GM12878 (cell line): ENCODE results near the gene ZNF667. TPM values are rescaled to one million over a fixed set of nuclear protein-coding genes. Genes with fewer than 3 reads are reported as not detected.

Experiments
- polyA plus RNA-seq, 11 experiments: library from polyadenylated mRNA; depleted of rRNA in 4 of 11; unstranded in 6 of 11; stranded (reverse) in 5 of 11; fragments of >200 nt; fragmentation: Nextera tagmentation in 4 of 11; fragmentation: Illumina TruSeq in 1 of 11; extraction: Ambion mirVana in 4 of 11; extraction: Trizol in 1 of 11; gene quantifications; 1 replicate in 1 of 11; 2 replicates in 10 of 11; pipeline versions ENCODE4 v1.2.1 to v1.2.3, GENCODE V29; 2011 to 2016; ENCODE audit warnings: inconsistent platforms in 2 of 11, missing spikeins in 2 of 11, low read depth in 1 of 11
- total RNA-seq, 4 experiments: library from RNA; depleted of rRNA in 3 of 4; stranded (reverse); fragments of >200 nt in 3 of 4; fragmentation: Illumina TruSeq in 1 of 4; extraction: Trizol in 1 of 4; gene quantifications; 2 replicates each; pipeline versions ENCODE4 v1.2.1 to v1.2.3, GENCODE V29; 2013 to 2021

Gene ZNF667
- total and polyA plus RNA-seq, 10 of the 15 experiments (the other 5 are each of a cell fraction or from before 2014, with no cell fraction given): 0.10 TPM; not detected in 9

Other genes starting within 250 kb of the ZNF667 start
Only the 7 nearest of the 10 such genes appear.
- gene ZSCAN5A, start 162.5 kb downstream of the ZNF667 start, total RNA-seq (2014; rRNA removed): 7.1 and 7.3 TPM in 2 replicates
- gene ZSCAN5A, start 162.5 kb downstream of the ZNF667 start, total RNA-seq (2014; rRNA removed; fragmentation: Illumina TruSeq; extraction: Trizol): 6.1 and 8.7 TPM in 2 replicates
- gene ZSCAN5A, start 162.5 kb downstream of the ZNF667 start, total RNA-seq (2021): 7.9 and 10.7 TPM in 2 replicates
- gene ZSCAN5A, start 162.5 kb downstream of the ZNF667 start, polyA plus RNA-seq (2011; rRNA removed): 9.0 and 12.0 TPM in 2 replicates
- 4.8 and 11.8 TPM in 2 replicates for gene ZSCAN5A, start 162.5 kb downstream of the ZNF667 start, polyA plus RNA-seq (2014; fragmentation: Illumina TruSeq; extraction: Trizol)
- gene ZSCAN5A, start 162.5 kb downstream of the ZNF667 start, polyA plus RNA-seq (2014; fragmentation: Nextera tagmentation; extraction: Ambion mirVana): 1 to 10 TPM; 5.5 to 6.6 TPM
- 7.9 and 8.8 TPM in 2 replicates for gene ZSCAN5A, start 162.5 kb downstream of the ZNF667 start, polyA plus RNA-seq (2014; rRNA removed)
- gene ZSCAN5A, start 162.5 kb downstream of the ZNF667 start, polyA plus RNA-seq (2016; fragmentation: Nextera tagmentation; extraction: Ambion mirVana): 10 to 100 TPM in 1 of 2 experiments, 1 to 10 TPM in 1; 9.5 to 11.8 TPM
- gene ZNF582, start 83.8 kb downstream of the ZNF667 start, total RNA-seq (2014; rRNA removed): 0.38 and 0.85 TPM in 2 replicates
- 0.32 and 0.76 TPM in 2 replicates for gene ZNF582, start 83.8 kb downstream of the ZNF667 start, total RNA-seq (2014; rRNA removed; fragmentation: Illumina TruSeq; extraction: Trizol)
- 0.44 and 0.90 TPM in 2 replicates for gene ZNF582, start 83.8 kb downstream of the ZNF667 start, total RNA-seq (2021)
- gene ZNF582, start 83.8 kb downstream of the ZNF667 start, polyA plus RNA-seq (2011; rRNA removed): 0.73 and 0.88 TPM in 2 replicates
- gene ZNF582, start 83.8 kb downstream of the ZNF667 start, polyA plus RNA-seq (2014; fragmentation: Illumina TruSeq; extraction: Trizol): 0.60 and 1.1 TPM in 2 replicates
- gene ZNF582, start 83.8 kb downstream of the ZNF667 start, polyA plus RNA-seq (2014; fragmentation: Nextera tagmentation; extraction: Ambion mirVana): under 1 TPM in 1 of 2 experiments, not detected in 1; 0.37 TPM
- gene ZNF582, start 83.8 kb downstream of the ZNF667 start, polyA plus RNA-seq (2014; rRNA removed): 0.58 and 1.4 TPM in 2 replicates
- gene ZNF582, start 83.8 kb downstream of the ZNF667 start, polyA plus RNA-seq (2016; fragmentation: Nextera tagmentation; extraction: Ambion mirVana): 1 to 10 TPM; 1.3 to 1.4 TPM
- gene ZNF583, start 73.0 kb downstream of the ZNF667 start, total RNA-seq (2014; rRNA removed): 1.0 and 1.2 TPM in 2 replicates
- gene ZNF583, start 73.0 kb downstream of the ZNF667 start, total RNA-seq (2014; rRNA removed; fragmentation: Illumina TruSeq; extraction: Trizol): 2.4 and 3.1 TPM in 2 replicates
- 1.6 and 1.8 TPM in 2 replicates for gene ZNF583, start 73.0 kb downstream of the ZNF667 start, total RNA-seq (2021)
- gene ZNF583, start 73.0 kb downstream of the ZNF667 start, polyA plus RNA-seq (2011; rRNA removed): 1.4 and 2.5 TPM in 2 replicates
- gene ZNF583, start 73.0 kb downstream of the ZNF667 start, polyA plus RNA-seq (2014; fragmentation: Illumina TruSeq; extraction: Trizol): 1.4 and 2.0 TPM in 2 replicates
- gene ZNF583, start 73.0 kb downstream of the ZNF667 start, polyA plus RNA-seq (2014; fragmentation: Nextera tagmentation; extraction: Ambion mirVana): under 1 TPM; 0.40 to 0.60 TPM
- 0.54 and 1.3 TPM in 2 replicates for gene ZNF583, start 73.0 kb downstream of the ZNF667 start, polyA plus RNA-seq (2014; rRNA removed)
- gene ZNF583, start 73.0 kb downstream of the ZNF667 start, polyA plus RNA-seq (2016; fragmentation: Nextera tagmentation; extraction: Ambion mirVana): 1 to 10 TPM; 2.2 to 2.7 TPM
- not detected in 2 replicates for gene ZNF471, start 30.5 kb upstream of the ZNF667 start, total RNA-seq (2014; rRNA removed)
- not detected in 2 replicates for gene ZNF471, start 30.5 kb upstream of the ZNF667 start, total RNA-seq (2014; rRNA removed; fragmentation: Illumina TruSeq; extraction: Trizol)
- gene ZNF471, start 30.5 kb upstream of the ZNF667 start, total RNA-seq (2021): 0.03 TPM in 1 of 2 replicates, not detected in the other
- gene ZNF471, start 30.5 kb upstream of the ZNF667 start, polyA plus RNA-seq (2011; rRNA removed): not detected in 2 replicates
- not detected in 2 replicates for gene ZNF471, start 30.5 kb upstream of the ZNF667 start, polyA plus RNA-seq (2014; fragmentation: Illumina TruSeq; extraction: Trizol)
- not detected for gene ZNF471, start 30.5 kb upstream of the ZNF667 start, polyA plus RNA-seq (2014; fragmentation: Nextera tagmentation; extraction: Ambion mirVana)
- gene ZNF471, start 30.5 kb upstream of the ZNF667 start, polyA plus RNA-seq (2014; rRNA removed): not detected in 2 replicates
- not detected for gene ZNF471, start 30.5 kb upstream of the ZNF667 start, polyA plus RNA-seq (2016; fragmentation: Nextera tagmentation; extraction: Ambion mirVana)
- 0.06 TPM in 1 of 2 replicates, not detected in the other for gene ZFP28, start 61.6 kb upstream of the ZNF667 start, total RNA-seq (2014; rRNA removed)
- 0.04 and 0.05 TPM in 2 replicates for gene ZFP28, start 61.6 kb upstream of the ZNF667 start, total RNA-seq (2014; rRNA removed; fragmentation: Illumina TruSeq; extraction: Trizol)
- 0.05 TPM in 2 replicates for gene ZFP28, start 61.6 kb upstream of the ZNF667 start, total RNA-seq (2021)
- 0.11 and 0.16 TPM in 2 replicates for gene ZFP28, start 61.6 kb upstream of the ZNF667 start, polyA plus RNA-seq (2011; rRNA removed)
- gene ZFP28, start 61.6 kb upstream of the ZNF667 start, polyA plus RNA-seq (2014; fragmentation: Illumina TruSeq; extraction: Trizol): 0.13 and 0.14 TPM in 2 replicates
- gene ZFP28, start 61.6 kb upstream of the ZNF667 start, polyA plus RNA-seq (2014; fragmentation: Nextera tagmentation; extraction: Ambion mirVana): under 1 TPM; 0.03 to 0.07 TPM
- 0.01 and 0.48 TPM in 2 replicates for gene ZFP28, start 61.6 kb upstream of the ZNF667 start, polyA plus RNA-seq (2014; rRNA removed)
- not detected for gene ZFP28, start 61.6 kb upstream of the ZNF667 start, polyA plus RNA-seq (2016; fragmentation: Nextera tagmentation; extraction: Ambion mirVana)
- gene ZNF470, start 90.1 kb upstream of the ZNF667 start, total RNA-seq (2014; rRNA removed): 0.34 and 1.2 TPM in 2 replicates
- gene ZNF470, start 90.1 kb upstream of the ZNF667 start, total RNA-seq (2014; rRNA removed; fragmentation: Illumina TruSeq; extraction: Trizol): 0.55 and 0.63 TPM in 2 replicates
- gene ZNF470, start 90.1 kb upstream of the ZNF667 start, total RNA-seq (2021): 0.74 and 0.77 TPM in 2 replicates
- 0.16 and 0.18 TPM in 2 replicates for gene ZNF470, start 90.1 kb upstream of the ZNF667 start, polyA plus RNA-seq (2011; rRNA removed)
- 0.54 and 0.95 TPM in 2 replicates for gene ZNF470, start 90.1 kb upstream of the ZNF667 start, polyA plus RNA-seq (2014; fragmentation: Illumina TruSeq; extraction: Trizol)
- gene ZNF470, start 90.1 kb upstream of the ZNF667 start, polyA plus RNA-seq (2014; fragmentation: Nextera tagmentation; extraction: Ambion mirVana): under 1 TPM; 0.16 to 0.27 TPM
- 0.44 and 1.4 TPM in 2 replicates for gene ZNF470, start 90.1 kb upstream of the ZNF667 start, polyA plus RNA-seq (2014; rRNA removed)
- under 1 TPM; 0.57 to 0.58 TPM for gene ZNF470, start 90.1 kb upstream of the ZNF667 start, polyA plus RNA-seq (2016; fragmentation: Nextera tagmentation; extraction: Ambion mirVana)
- 5.7 and 6.4 TPM in 2 replicates for gene ZNF71, start 118.0 kb upstream of the ZNF667 start, total RNA-seq (2014; rRNA removed)
- gene ZNF71, start 118.0 kb upstream of the ZNF667 start, total RNA-seq (2014; rRNA removed; fragmentation: Illumina TruSeq; extraction: Trizol): 2.5 and 2.8 TPM in 2 replicates
- 5.6 and 5.8 TPM in 2 replicates for gene ZNF71, start 118.0 kb upstream of the ZNF667 start, total RNA-seq (2021)
- gene ZNF71, start 118.0 kb upstream of the ZNF667 start, polyA plus RNA-seq (2011; rRNA removed): 0.84 and 0.92 TPM in 2 replicates
- gene ZNF71, start 118.0 kb upstream of the ZNF667 start, polyA plus RNA-seq (2014; fragmentation: Illumina TruSeq; extraction: Trizol): 1.2 and 1.9 TPM in 2 replicates
- gene ZNF71, start 118.0 kb upstream of the ZNF667 start, polyA plus RNA-seq (2014; fragmentation: Nextera tagmentation; extraction: Ambion mirVana): under 1 TPM; 0.48 to 0.95 TPM
- 4.1 and 4.8 TPM in 2 replicates for gene ZNF71, start 118.0 kb upstream of the ZNF667 start, polyA plus RNA-seq (2014; rRNA removed)
- 1 to 10 TPM; 4.8 to 5.6 TPM for gene ZNF71, start 118.0 kb upstream of the ZNF667 start, polyA plus RNA-seq (2016; fragmentation: Nextera tagmentation; extraction: Ambion mirVana)